Measurements from ENCODE around the gene CD8A. TPM values are rescaled to one million over a fixed set of nuclear protein-coding genes. Genes with fewer than 3 reads are reported as not detected.
A peak's percentile ranks its signal among the peaks of the same experiment; 100 is the strongest.

Gene CD8A
- polyA plus RNA-seq, 3 donors: 0.03 to 1.1 (median 0.88) TPM

GRCh38 chr2:86831537-86831936 is 40.8 kb upstream of the CD8A start:
- H3K4me1 ChIP-seq (ENCODE audit: control insufficient read depth in 1 of 2, insufficient read depth in 2 of 2, low read length in 2 of 2): peaks cover 1 to 4% of the 10 kb centered on the region in 2 donors
- Mint-ChIP-seq H3K4me1 (peaks cover 7% of the 10 kb centered on the region), H3K27me3 (ENCODE audit: low read depth in 3 of 3) (peaks cover 0 to 3% (median 3%) of the 10 kb centered on the region in 3 donors), H3K36me3 (no peaks in the 10 kb centered on the region), H3K9me3 (peaks cover 0 to 1% (median 0%) of the 10 kb centered on the region in 7 donors), H3K27ac (peak overlapping the region in 1 of 7 donors; percentile 44), H3K4me3 (no peak overlapping the region)
- H3K4me2 ChIP-seq (replicated peaks; ENCODE audit: extremely low read depth, low read length, poor library complexity, severe bottlenecking): no peak overlapping the region
- H3K36me3 ChIP-seq (replicated peaks in 1 of 2; ENCODE audit: control insufficient read depth in 1 of 2, insufficient read depth in 2 of 2, low read length in 2 of 2): no peaks in the 10 kb centered on the region
- intact Hi-C loops (cut with micrococcal nuclease): no loop called here
- no peak overlapping the region for H3K27ac ChIP-seq (ENCODE audit: low read depth in 1 of 2, low read length in 2 of 2)
- H3K27me3 ChIP-seq (ENCODE audit: control insufficient read depth in 2 of 2, insufficient read depth in 2 of 2, low read length in 2 of 2): no peaks in the 10 kb centered on the region
- H4K20me1 ChIP-seq (ENCODE audit: insufficient read depth, low read length): no peaks in the 10 kb centered on the region
- no peaks in the 10 kb centered on the region for H3K79me2 ChIP-seq (ENCODE audit: insufficient read depth, low read length)
- no peak overlapping the region for H3K4me3 ChIP-seq (replicated peaks in 1 of 3; ENCODE audit: low read depth in 2 of 3, low read length in 3 of 3)
- H3K9ac ChIP-seq (ENCODE audit: insufficient read depth, low read length, poor library complexity, severe bottlenecking): no peak overlapping the region
- H2AFZ ChIP-seq (ENCODE audit: insufficient read depth, low read depth, low read length, poor library complexity, severe bottlenecking): no peak overlapping the region
- no peaks in the 10 kb centered on the region for H3K9me3 ChIP-seq (replicated peaks in 1 of 2; ENCODE audit: control insufficient read depth in 1 of 2, insufficient read depth in 1 of 2, low read length in 2 of 2)
- WGBS (ENCODE audit: insufficient coverage): 70% methylated on average over 2 of the region's 2 CpGs
- DNase-seq: no peak
- no peak for TF ChIP-seq CTCF (IDR thresholded peaks at IDR 0.05)

DNA sequence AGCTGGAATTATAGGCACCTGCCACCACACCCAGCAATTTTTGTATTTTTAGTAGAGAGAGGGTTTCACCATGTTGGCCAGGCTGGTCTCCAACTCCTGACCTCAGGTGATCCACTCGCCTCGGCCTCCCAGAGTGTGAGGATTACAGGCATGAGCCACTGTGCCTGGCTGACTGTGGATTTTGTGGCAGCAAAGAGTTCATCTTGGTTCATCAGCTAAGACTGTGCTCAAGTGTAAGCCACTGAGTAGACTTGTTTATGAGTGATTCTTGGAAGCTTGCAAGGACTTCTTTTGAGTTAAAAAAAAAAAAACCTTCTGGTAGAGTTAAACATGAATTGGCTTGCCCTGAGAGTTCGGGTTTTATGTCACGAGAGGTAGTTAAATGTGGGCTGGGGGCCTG is 36.2 kb upstream of the CD8A start:
- no peak overlapping the region for H3K9ac ChIP-seq (ENCODE audit: insufficient read depth, low read length, poor library complexity, severe bottlenecking)
- peaks cover 0 to 11% (median 5%) of the 10 kb centered on the region in 7 donors for H3K9me3 Mint-ChIP-seq
- no peak overlapping the region for H2AFZ ChIP-seq (ENCODE audit: insufficient read depth, low read depth, low read length, poor library complexity, severe bottlenecking)
- intact Hi-C loops (cut with micrococcal nuclease): no loop called here
- no peak overlapping the region for H3K4me2 ChIP-seq (replicated peaks; ENCODE audit: extremely low read depth, low read length, poor library complexity, severe bottlenecking)
- peaks cover 2 to 5% (median 4%) of the 10 kb centered on the region in 3 donors for H3K27me3 Mint-ChIP-seq (ENCODE audit: low read depth in 3 of 3)
- no peaks in the 10 kb centered on the region for H4K20me1 ChIP-seq (ENCODE audit: insufficient read depth, low read length)
- H3K4me3 Mint-ChIP-seq: no peak overlapping the region
- H3K27me3 ChIP-seq (ENCODE audit: control insufficient read depth in 2 of 2, insufficient read depth in 2 of 2, low read length in 2 of 2): no peaks in the 10 kb centered on the region
- H3K4me3 ChIP-seq (replicated peaks in 1 of 3; ENCODE audit: low read depth in 2 of 3, low read length in 3 of 3): no peak overlapping the region
- H3K36me3 Mint-ChIP-seq: no peaks in the 10 kb centered on the region
- H3K27ac Mint-ChIP-seq: peak overlapping the region in 1 of 7 donors; percentile 37
- 92% methylated on average over 2 of the region's 4 CpGs for WGBS (ENCODE audit: insufficient coverage)
- H3K79me2 ChIP-seq (ENCODE audit: insufficient read depth, low read length): no peaks in the 10 kb centered on the region
- peaks cover 3% of the 10 kb centered on the region for H3K4me1 Mint-ChIP-seq
- no peak for TF ChIP-seq CTCF (IDR thresholded peaks at IDR 0.05)
- no peak overlapping the region for H3K27ac ChIP-seq (ENCODE audit: low read depth in 1 of 2, low read length in 2 of 2)
- H3K4me1 ChIP-seq (ENCODE audit: control insufficient read depth in 1 of 2, insufficient read depth in 2 of 2, low read length in 2 of 2): no peaks in the 10 kb centered on the region
- H3K36me3 ChIP-seq (replicated peaks in 1 of 2; ENCODE audit: control insufficient read depth in 1 of 2, insufficient read depth in 2 of 2, low read length in 2 of 2): no peaks in the 10 kb centered on the region
- no peak for DNase-seq
- peaks cover 2 to 3% of the 10 kb centered on the region in 2 donors for H3K9me3 ChIP-seq (replicated peaks in 1 of 2; ENCODE audit: control insufficient read depth in 1 of 2, insufficient read depth in 1 of 2, low read length in 2 of 2)
